ENCODE results near the gene ARMH3.

Gene ARMH3

DNA sequence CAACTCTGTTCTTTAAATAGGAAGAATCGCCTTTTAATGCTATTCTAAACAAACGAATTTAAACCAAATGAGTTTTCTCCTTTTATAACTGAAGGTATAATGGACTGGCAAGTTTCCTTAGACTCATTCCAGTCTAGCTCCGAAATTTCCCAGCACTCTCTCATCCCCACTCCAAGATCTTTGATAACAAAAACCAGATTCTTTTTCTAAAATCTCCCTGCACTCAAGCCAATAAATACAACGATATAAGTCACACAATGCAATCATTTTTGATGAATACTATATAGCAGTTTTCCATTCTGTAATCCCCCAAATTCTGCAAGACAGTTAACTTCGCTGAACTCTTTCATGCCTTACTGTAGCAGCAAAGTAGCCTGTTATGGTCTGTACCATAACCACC, 239.6 kb downstream of the ARMH3 start:
- no peaks in the 10 kb centered on the region for H3K27me3 ChIP-seq
- TF ChIP-seq, protein P1, sequence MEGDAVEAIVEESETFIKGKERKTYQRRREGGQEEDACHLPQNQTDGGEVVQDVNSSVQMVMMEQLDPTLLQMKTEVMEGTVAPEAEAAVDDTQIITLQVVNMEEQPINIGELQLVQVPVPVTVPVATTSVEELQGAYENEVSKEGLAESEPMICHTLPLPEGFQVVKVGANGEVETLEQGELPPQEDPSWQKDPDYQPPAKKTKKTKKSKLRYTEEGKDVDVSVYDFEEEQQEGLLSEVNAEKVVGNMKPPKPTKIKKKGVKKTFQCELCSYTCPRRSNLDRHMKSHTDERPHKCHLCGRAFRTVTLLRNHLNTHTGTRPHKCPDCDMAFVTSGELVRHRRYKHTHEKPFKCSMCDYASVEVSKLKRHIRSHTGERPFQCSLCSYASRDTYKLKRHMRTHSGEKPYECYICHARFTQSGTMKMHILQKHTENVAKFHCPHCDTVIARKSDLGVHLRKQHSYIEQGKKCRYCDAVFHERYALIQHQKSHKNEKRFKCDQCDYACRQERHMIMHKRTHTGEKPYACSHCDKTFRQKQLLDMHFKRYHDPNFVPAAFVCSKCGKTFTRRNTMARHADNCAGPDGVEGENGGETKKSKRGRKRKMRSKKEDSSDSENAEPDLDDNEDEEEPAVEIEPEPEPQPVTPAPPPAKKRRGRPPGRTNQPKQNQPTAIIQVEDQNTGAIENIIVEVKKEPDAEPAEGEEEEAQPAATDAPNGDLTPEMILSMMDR (IDR thresholded peaks at IDR 0.05; ENCODE audit: low read depth, low read length) = no peak
- no peaks in the 10 kb centered on the region for H3K9me3 ChIP-seq

GRCh38 chr10:101814466-101815071, 241.4 kb downstream of the ARMH3 start:
- Histone ChIP-seq H3K36me3 (peaks cover 35% of the 10 kb centered on the region), H3K4me3 (ENCODE audit: low read depth, low read length) (peak overlapping the region; percentile 76), H3K27me3 (no peaks in the 10 kb centered on the region), H3K4me1 (no peaks in the 10 kb centered on the region), H3K9me3 (no peaks in the 10 kb centered on the region)
- DNase-seq = no peak
- TF ChIP-seq, protein P1 (IDR thresholded peaks at IDR 0.05; ENCODE audit: low read depth, low read length) = no peak

More for the DNA sequence above, 239.6 kb downstream of the ARMH3 start:
- Histone ChIP-seq H3K4me1 (no peaks in the 10 kb centered on the region), H3K4me3 (ENCODE audit: low read depth, low read length) (peak overlapping the region; percentile 76), H3K36me3 (peaks cover 24% of the 10 kb centered on the region)
- no peak for DNase-seq

- H3K4me3 ChIP-seq (ENCODE audit: low read depth, low read length) = no peak overlapping the region
- DNase-seq = no peak
- no peaks in the 10 kb centered on the region for H3K4me1 ChIP-seq
- no peaks in the 10 kb centered on the region for H3K27me3 ChIP-seq
- TF ChIP-seq, protein P1 (IDR thresholded peaks at IDR 0.05; ENCODE audit: low read depth, low read length) = no peak
- no peaks in the 10 kb centered on the region for H3K9me3 ChIP-seq
- peaks cover 49% of the 10 kb centered on the region for H3K36me3 ChIP-seq
Observed at GRCh38 chr10:101812606-101813005, 243.4 kb downstream of the ARMH3 start.

DNA sequence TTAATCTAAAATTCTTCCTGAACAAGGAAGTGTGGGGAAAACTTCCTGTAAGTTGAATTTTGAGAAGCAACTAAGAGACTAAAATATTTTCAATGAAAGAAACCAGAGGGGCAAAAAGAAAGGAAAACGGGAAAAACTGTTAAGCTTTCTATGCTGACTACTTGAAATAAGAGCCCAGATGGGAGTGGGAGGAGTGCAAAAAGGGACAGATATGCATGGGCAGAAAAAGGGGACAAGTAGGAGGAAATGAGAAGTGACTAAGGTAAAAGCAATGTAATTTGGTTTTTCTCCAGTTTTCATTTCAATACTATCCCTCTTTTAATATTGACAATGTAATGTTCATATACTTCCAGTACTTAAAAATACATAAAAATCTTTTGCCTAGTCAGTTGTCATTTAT, 248.8 kb downstream of the ARMH3 start:
- Histone ChIP-seq H3K4me3 (ENCODE audit: low read depth, low read length) (no peak overlapping the region), H3K36me3 (peaks cover 75% of the 10 kb centered on the region), H3K4me1 (no peaks in the 10 kb centered on the region), H3K9me3 (no peaks in the 10 kb centered on the region), H3K27me3 (no peaks in the 10 kb centered on the region)
- TF ChIP-seq, protein P1 (IDR thresholded peaks at IDR 0.05; ENCODE audit: low read depth, low read length) = no peak
- DNase-seq = no peak

- no peaks in the 10 kb centered on the region for H3K9me3 ChIP-seq
- no peaks in the 10 kb centered on the region for H3K27me3 ChIP-seq
- H3K4me1 ChIP-seq = no peaks in the 10 kb centered on the region
- TF ChIP-seq, protein P1 (IDR thresholded peaks at IDR 0.05; ENCODE audit: low read depth, low read length) = no peak
- peaks cover 74% of the 10 kb centered on the region for H3K36me3 ChIP-seq
- H3K4me3 ChIP-seq (ENCODE audit: low read depth, low read length) = no peak overlapping the region
- DNase-seq = no peak
Observed at GRCh38 chr10:101803511-101803910, 252.5 kb downstream of the ARMH3 start.

- H3K4me3 ChIP-seq (ENCODE audit: low read depth, low read length) = no peak overlapping the region
- no peak for DNase-seq
- no peaks in the 10 kb centered on the region for H3K9me3 ChIP-seq
- H3K36me3 ChIP-seq = peaks cover 89% of the 10 kb centered on the region
- H3K27me3 ChIP-seq = no peaks in the 10 kb centered on the region
- no peaks in the 10 kb centered on the region; the same call in 1 of the 2 replicates for H3K4me1 ChIP-seq
- TF ChIP-seq, protein P1 (IDR thresholded peaks at IDR 0.05; ENCODE audit: low read depth, low read length) = no peak
Observed at GRCh38 chr10:101797403-101798059, 258.4 kb downstream of the ARMH3 start.
